Measurements from ENCODE around the gene CT45A3. TPM values are rescaled to one million over a fixed set of nuclear protein-coding genes. Genes with fewer than 3 reads are reported as not detected.
A peak's percentile ranks its signal among the peaks of the same experiment; 100 is the strongest.
"Not testable (repeated sequence)": the region's sequence is repeated elsewhere in the genome, so short reads cannot be mapped to it uniquely, and the experiment has no call there.

Gene CT45A3
- total and polyA plus RNA-seq, 2 of the 13 experiments (the other 11 are each of a cell fraction or from before 2014, with no cell fraction given): not detected

- H3K9ac ChIP-seq (ENCODE audit: insufficient read depth, low read depth, low read length); H3K27ac ChIP-seq (ENCODE audit: extremely low read length, insufficient read depth, low read length); in situ Hi-C loops (cut with HindIII; ENCODE audit: extremely low pct_ligation_motif_present, low pct_unique_long_range_greater_than_20kb); H3K4me3 ChIP-seq (replicated peaks in 1 of 3; ENCODE audit: insufficient read depth in 1 of 3, low read depth in 2 of 3, low read length in 3 of 3); H3K4me2 ChIP-seq (ENCODE audit: low read depth, low read length); H4K20me1 ChIP-seq (ENCODE audit: insufficient read depth, low read length); H3K27me3 ChIP-seq (ENCODE audit: control insufficient read depth in 1 of 2, insufficient read depth in 2 of 2, low read length in 2 of 2); intact Hi-C loops (cut with micrococcal nuclease; ENCODE audit: unreplicated experiment); BruUV-seq (replicated peaks); CTCF ChIA-PET (ENCODE audit: low intra/inter-chr PET ratio, low total read pairs); H3K36me3 ChIP-seq (replicated peaks in 1 of 2; ENCODE audit: control insufficient read depth in 1 of 2, insufficient read depth in 2 of 2, low read length in 2 of 2); H3K4me1 ChIP-seq (ENCODE audit: insufficient read depth, low read length); H3K79me2 ChIP-seq (ENCODE audit: insufficient read depth, low read length); POLR2A ChIA-PET; ATAC-seq; H3K9me3 ChIP-seq (ENCODE audit: low read length); H2AFZ ChIP-seq (ENCODE audit: low read length): not testable (repeated sequence)
- 34% methylated on average over 4 of the region's 15 CpGs for WGBS (ENCODE audit: low lambda C conversion rate)
- peak; percentile 32; the same call in 1 of the 2 replicates for TF ChIP-seq CTCF (CRISPR knock-in tag; IDR thresholded peaks at IDR 0.05)
- DNase-seq (ENCODE audit: low spot score) (peak; percentile 1), FAIRE-seq (peak; percentile 39)
These were observed 54.8 kb downstream of the CT45A3 start, which contains the start of gene CT45A1 for GRCh38 chrX:135713183-135713689. Gene CT45A1, plus strand, starts transcription at chrX:135713639. Its CDS starts 5,302 bp downstream, at chrX:135718941.

Small RNAs within 50 kb of the gene (small RNA-seq; reads per million reads assigned to genes)
- gene AC240442.1 (ENCODE audit: insufficient read depth in 2 of 3, insufficient read length in 3 of 3, low read depth in 2 of 3, low replicate concordance in 1 of 3): 0 reads per million in 3 experiments

Other genes with a start within 250 kb of the CT45A3 start
- gene INTS6L, start 247.5 kb downstream of the CT45A3 start, total RNA-seq (2016; rRNA removed; fragmentation: Illumina TruSeq; extraction: Trizol): not detected in 2 replicates
- gene INTS6L, start 247.5 kb downstream of the CT45A3 start, polyA plus RNA-seq (2011; rRNA removed): 0.01 TPM in 1 of 2 replicates, not detected in the other
- not detected in 2 replicates for gene CT45A1, start 54.6 kb downstream of the CT45A3 start, total RNA-seq (2016; rRNA removed; fragmentation: Illumina TruSeq; extraction: Trizol)
- gene CT45A1, start 54.6 kb downstream of the CT45A3 start, polyA plus RNA-seq (2011; rRNA removed): not detected in 2 replicates
- not detected in 2 replicates for gene CT45A5, start 17.3 kb upstream of the CT45A3 start, total RNA-seq (2016; rRNA removed; fragmentation: Illumina TruSeq; extraction: Trizol)
- gene CT45A5, start 17.3 kb upstream of the CT45A3 start, polyA plus RNA-seq (2011; rRNA removed): not detected in 2 replicates
- not detected in 2 replicates for gene CT45A6, start 34.6 kb upstream of the CT45A3 start, total RNA-seq (2016; rRNA removed; fragmentation: Illumina TruSeq; extraction: Trizol)
- gene CT45A6, start 34.6 kb upstream of the CT45A3 start, polyA plus RNA-seq (2011; rRNA removed): not detected in 2 replicates
- gene CT45A2, start 51.8 kb upstream of the CT45A3 start, total RNA-seq (2016; rRNA removed; fragmentation: Illumina TruSeq; extraction: Trizol): not detected in 2 replicates
- not detected in 2 replicates for gene CT45A2, start 51.8 kb upstream of the CT45A3 start, polyA plus RNA-seq (2011; rRNA removed)
- gene CT45A7, start 69.1 kb upstream of the CT45A3 start, total RNA-seq (2016; rRNA removed; fragmentation: Illumina TruSeq; extraction: Trizol): not detected in 2 replicates
- not detected in 2 replicates for gene CT45A7, start 69.1 kb upstream of the CT45A3 start, polyA plus RNA-seq (2011; rRNA removed)
- gene CT45A8, start 86.3 kb upstream of the CT45A3 start, total RNA-seq (2016; rRNA removed; fragmentation: Illumina TruSeq; extraction: Trizol): not detected in 2 replicates
- not detected in 2 replicates for gene CT45A8, start 86.3 kb upstream of the CT45A3 start, polyA plus RNA-seq (2011; rRNA removed)
- not detected in 2 replicates for gene CT45A9, start 103.6 kb upstream of the CT45A3 start, total RNA-seq (2016; rRNA removed; fragmentation: Illumina TruSeq; extraction: Trizol)
- not detected in 2 replicates for gene CT45A9, start 103.6 kb upstream of the CT45A3 start, polyA plus RNA-seq (2011; rRNA removed)
- not detected in 2 replicates for gene CT45A10, start 125.3 kb upstream of the CT45A3 start, total RNA-seq (2016; rRNA removed; fragmentation: Illumina TruSeq; extraction: Trizol)
- not detected in 2 replicates for gene CT45A10, start 125.3 kb upstream of the CT45A3 start, polyA plus RNA-seq (2011; rRNA removed)
- not detected in 2 replicates for gene SAGE1, start 125.5 kb upstream of the CT45A3 start, total RNA-seq (2016; rRNA removed; fragmentation: Illumina TruSeq; extraction: Trizol)
- not detected in 2 replicates for gene SAGE1, start 125.5 kb upstream of the CT45A3 start, polyA plus RNA-seq (2011; rRNA removed)
- gene MMGT1, start 205.8 kb upstream of the CT45A3 start, total RNA-seq (2016; rRNA removed; fragmentation: Illumina TruSeq; extraction: Trizol): 7.4 and 7.5 TPM in 2 replicates
- 7.1 and 8.8 TPM in 2 replicates for gene MMGT1, start 205.8 kb upstream of the CT45A3 start, polyA plus RNA-seq (2011; rRNA removed)
- gene SLC9A6, start 217.2 kb upstream of the CT45A3 start, total RNA-seq (2016; rRNA removed; fragmentation: Illumina TruSeq; extraction: Trizol): 5.1 and 8.0 TPM in 2 replicates
- gene SLC9A6, start 217.2 kb upstream of the CT45A3 start, polyA plus RNA-seq (2011; rRNA removed): 3.9 TPM in 2 replicates

Measured in HepG2 (cell line).